BE2C (cell line): ENCODE data around the gene CORO2B.

Experiments
- DNase-seq: peaks from one replicate; pipeline ENCODE4 v3.0.0-alpha.2; 2020
- H3K27me3 ChIP-seq: fragments of 250-450 bp; sonication (Bioruptor Pico); 2 replicates; pipeline ENCODE4 v1.5.1; 2020; ENCODE audit warnings: mild to moderate bottlenecking
- H3K36me3 ChIP-seq: fragments of 250-450 bp; sonication (Bioruptor Pico); 2 replicates; pipeline ENCODE4 v1.5.1; 2020; ENCODE audit warnings: mild to moderate bottlenecking
- H3K4me1 ChIP-seq: fragments of 250-450 bp; sonication (Bioruptor Pico); 2 replicates; pipeline ENCODE4 v1.5.1; 2020
- H3K4me3 ChIP-seq: 2 replicates; pipeline ENCODE4 v1.5.1; 2011; ENCODE audit warnings: low read depth, low read length
- H3K9me3 ChIP-seq: fragments of 250-450 bp; sonication (Bioruptor Pico); 2 replicates; pipeline ENCODE4 v1.5.1; 2020
- CTCF ChIP-seq: IDR thresholded peaks from 2 replicates; pipeline ENCODE4 v1.5.1; 2012; ENCODE audit warnings: mild to moderate bottlenecking, low read depth, low read length

CORO2B gene

GRCh38 chr15:68654786-68655560, 76.2 kb downstream of the CORO2B start:
- H3K27me3 ChIP-seq = no peaks in the 10 kb centered on the region
- no peaks in the 10 kb centered on the region for H3K4me1 ChIP-seq
- no peaks in the 10 kb centered on the region for H3K36me3 ChIP-seq
- no peaks in the 10 kb centered on the region for H3K9me3 ChIP-seq
- H3K4me3 ChIP-seq = no peak overlapping the region
- no peak for TF ChIP-seq CTCF
- DNase-seq = no peak

GRCh38 chr15:68655686-68656437, 77.1 kb downstream of the CORO2B start:
- Histone ChIP-seq H3K36me3 (no peaks in the 10 kb centered on the region), H3K4me1 (no peaks in the 10 kb centered on the region), H3K27me3 (no peaks in the 10 kb centered on the region), H3K9me3 (no peaks in the 10 kb centered on the region), H3K4me3 (no peak overlapping the region)
- DNase-seq = no peak
- no peak for TF ChIP-seq CTCF

GRCh38 chr15:68656438-68656739, 77.6 kb downstream of the CORO2B start:
- Histone ChIP-seq H3K4me3 (no peak overlapping the region), H3K27me3 (no peaks in the 10 kb centered on the region), H3K9me3 (no peaks in the 10 kb centered on the region), H3K4me1 (no peaks in the 10 kb centered on the region), H3K36me3 (no peaks in the 10 kb centered on the region)
- no peak for TF ChIP-seq CTCF
- no peak for DNase-seq

- no peaks in the 10 kb centered on the region for H3K27me3 ChIP-seq
- no peak overlapping the region for H3K4me3 ChIP-seq
- no peak for DNase-seq
- H3K9me3 ChIP-seq = no peaks in the 10 kb centered on the region
- H3K36me3 ChIP-seq = no peaks in the 10 kb centered on the region
- no peaks in the 10 kb centered on the region for H3K4me1 ChIP-seq
- TF ChIP-seq CTCF = no peak
Observed at GRCh38 chr15:68658151-68658550, 79.4 kb downstream of the CORO2B start.

GRCh38 chr15:68658641-68659358, 80.0 kb downstream of the CORO2B start:
- Histone ChIP-seq H3K9me3 (no peaks in the 10 kb centered on the region), H3K27me3 (no peaks in the 10 kb centered on the region), H3K36me3 (no peaks in the 10 kb centered on the region), H3K4me1 (no peaks in the 10 kb centered on the region), H3K4me3 (no peak overlapping the region)
- peak; percentile 27 for TF ChIP-seq CTCF
- DNase-seq = no peak
